Activated T-helper 1 cell treated with anti-CD3 and anti-CD28 coated beads, Interleukin-12 subunit alpha, Interleukin-12 subunit beta, Interleukin-2, Interleukin-4 antibody, amounts not matched to agents 30 ng/mL and 10 ng/mL and 1 ng/mL, durations not matched to agents 14 hours and 24 hours and 36 hours (primary cell): Measurements from ENCODE around the gene INPP5F. TPM values are rescaled to one million over a fixed set of nuclear protein-coding genes. Genes with fewer than 3 reads are reported as not detected.
"Not testable (repeated sequence)": the region's sequence is repeated elsewhere in the genome, so short reads cannot be mapped to it uniquely, and the experiment has no call there.

Source experiments
- DNase-seq: peaks from one replicate; pipeline ENCODE4 v3.0.0; 2021; ENCODE audit warnings: low spot score
- H3K27ac Mint-ChIP-seq: one replicate; pipeline ENCODE4 v1.8.0; 2021; ENCODE audit warnings: mild to moderate bottlenecking, mixed read lengths
- H3K27me3 Mint-ChIP-seq: one replicate; pipeline ENCODE4 v1.8.0; 2022; ENCODE audit warnings: mild to moderate bottlenecking, moderate library complexity, mixed read lengths; ENCODE audit not compliant: insufficient read depth
- H3K36me3 Mint-ChIP-seq: one replicate; pipeline ENCODE4 v1.8.0; 2021; ENCODE audit warnings: low read depth, mixed read lengths
- H3K4me1 Mint-ChIP-seq: one replicate; pipeline ENCODE4 v1.8.0; 2021; ENCODE audit warnings: low read depth, mixed read lengths
- H3K4me3 Mint-ChIP-seq: one replicate; pipeline ENCODE4 v1.8.0; 2021; ENCODE audit warnings: mild to moderate bottlenecking, moderate library complexity, mixed read lengths
- H3K9me3 Mint-ChIP-seq: one replicate; pipeline ENCODE4 v1.8.0; 2021; ENCODE audit warnings: mixed read lengths
- intact Hi-C: fragments of 100-400 bp; cut with micrococcal nuclease; formaldehyde crosslinking; loops from one replicate; pipeline ENCODE4 v1.15.1; 2024
- total RNA-seq: library from RNA; stranded (reverse); gene quantifications from 2 replicates; pipeline ENCODE4 v1.2.3, GENCODE V29; 2022

Gene INPP5F
- total RNA-seq, 1 donor from 2014 or later = 19.4 TPM

DNA sequence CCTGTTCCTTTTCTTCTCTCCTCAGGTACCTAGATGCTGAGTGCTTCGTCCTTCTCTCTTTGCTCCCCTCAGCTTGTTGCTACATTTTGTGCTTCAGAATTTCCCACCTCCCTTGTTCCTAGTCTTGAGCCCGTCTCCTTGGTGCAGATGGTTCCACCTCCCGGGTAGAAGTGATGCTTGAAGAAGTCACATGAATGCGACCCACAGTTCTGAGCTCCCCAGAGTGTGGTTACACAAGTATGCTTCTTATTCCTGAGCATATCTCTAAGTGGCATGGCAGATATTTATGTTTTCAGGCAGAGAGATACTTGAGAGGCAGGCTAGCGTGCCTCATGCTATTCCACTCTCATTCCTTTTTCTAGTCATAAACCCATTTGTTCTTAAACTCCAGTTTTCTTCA is 34.0 kb downstream of the INPP5F start:
- Mint-ChIP-seq H3K27me3 (no peaks in the 10 kb centered on the region), H3K27ac (no peak overlapping the region), H3K4me1 (peaks cover 6% of the 10 kb centered on the region), H3K4me3 (no peak overlapping the region), H3K36me3 (no peaks in the 10 kb centered on the region), H3K9me3 (no peaks in the 10 kb centered on the region)
- DNase-seq = no peak
- intact Hi-C loops = no loop called here

DNA sequence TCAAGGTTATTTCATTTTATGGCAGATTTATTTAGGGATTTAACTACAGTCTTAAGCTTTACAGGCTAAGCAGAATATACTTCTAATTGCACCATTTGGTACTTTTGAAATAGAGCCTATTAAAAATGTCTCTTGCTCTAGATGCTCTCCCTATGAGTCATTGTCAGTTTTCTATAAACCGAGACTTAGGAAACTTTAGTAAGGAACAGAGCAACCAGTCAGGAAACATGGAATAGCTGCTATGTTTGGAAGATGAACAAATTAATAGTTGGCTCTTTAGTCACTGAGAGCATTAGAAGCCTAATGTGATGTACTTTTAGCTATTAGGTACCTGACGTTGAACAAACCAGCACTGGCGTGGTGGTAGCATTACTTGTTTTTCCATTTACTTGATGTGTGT is 35.3 kb downstream of the INPP5F start:
- H3K27me3 Mint-ChIP-seq = no peaks in the 10 kb centered on the region
- H3K36me3 Mint-ChIP-seq = no peaks in the 10 kb centered on the region
- H3K9me3 Mint-ChIP-seq = no peaks in the 10 kb centered on the region
- no peak overlapping the region for H3K27ac Mint-ChIP-seq
- intact Hi-C loops = no loop called here
- peaks cover 6% of the 10 kb centered on the region for H3K4me1 Mint-ChIP-seq
- H3K4me3 Mint-ChIP-seq = no peak overlapping the region
- DNase-seq = no peak

DNA sequence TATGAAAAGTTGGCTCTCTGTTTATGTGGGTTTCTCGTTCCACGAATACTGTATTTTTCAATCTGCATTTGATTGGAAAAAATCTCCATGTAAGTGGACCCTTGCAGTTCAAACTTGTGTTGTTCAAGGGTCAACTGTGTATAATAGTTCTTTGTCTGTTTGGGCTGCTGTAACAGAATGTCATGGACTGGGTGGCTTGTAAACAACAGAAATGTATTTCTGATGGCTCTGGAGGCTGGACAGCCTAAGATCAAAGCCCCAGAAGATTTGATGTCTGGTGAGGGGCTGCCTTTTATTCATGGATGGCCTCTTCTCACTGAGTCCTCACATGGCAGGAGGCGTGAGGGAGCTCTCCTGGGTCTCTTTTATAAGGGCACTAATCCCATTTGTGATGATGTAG is 36.2 kb downstream of the INPP5F start:
- Mint-ChIP-seq H3K9me3 (no peaks in the 10 kb centered on the region), H3K4me3 (no peak overlapping the region), H3K27ac (no peak overlapping the region), H3K4me1 (peaks cover 6% of the 10 kb centered on the region), H3K36me3 (no peaks in the 10 kb centered on the region), H3K27me3 (no peaks in the 10 kb centered on the region)
- intact Hi-C loops = no loop called here
- no peak for DNase-seq

DNA sequence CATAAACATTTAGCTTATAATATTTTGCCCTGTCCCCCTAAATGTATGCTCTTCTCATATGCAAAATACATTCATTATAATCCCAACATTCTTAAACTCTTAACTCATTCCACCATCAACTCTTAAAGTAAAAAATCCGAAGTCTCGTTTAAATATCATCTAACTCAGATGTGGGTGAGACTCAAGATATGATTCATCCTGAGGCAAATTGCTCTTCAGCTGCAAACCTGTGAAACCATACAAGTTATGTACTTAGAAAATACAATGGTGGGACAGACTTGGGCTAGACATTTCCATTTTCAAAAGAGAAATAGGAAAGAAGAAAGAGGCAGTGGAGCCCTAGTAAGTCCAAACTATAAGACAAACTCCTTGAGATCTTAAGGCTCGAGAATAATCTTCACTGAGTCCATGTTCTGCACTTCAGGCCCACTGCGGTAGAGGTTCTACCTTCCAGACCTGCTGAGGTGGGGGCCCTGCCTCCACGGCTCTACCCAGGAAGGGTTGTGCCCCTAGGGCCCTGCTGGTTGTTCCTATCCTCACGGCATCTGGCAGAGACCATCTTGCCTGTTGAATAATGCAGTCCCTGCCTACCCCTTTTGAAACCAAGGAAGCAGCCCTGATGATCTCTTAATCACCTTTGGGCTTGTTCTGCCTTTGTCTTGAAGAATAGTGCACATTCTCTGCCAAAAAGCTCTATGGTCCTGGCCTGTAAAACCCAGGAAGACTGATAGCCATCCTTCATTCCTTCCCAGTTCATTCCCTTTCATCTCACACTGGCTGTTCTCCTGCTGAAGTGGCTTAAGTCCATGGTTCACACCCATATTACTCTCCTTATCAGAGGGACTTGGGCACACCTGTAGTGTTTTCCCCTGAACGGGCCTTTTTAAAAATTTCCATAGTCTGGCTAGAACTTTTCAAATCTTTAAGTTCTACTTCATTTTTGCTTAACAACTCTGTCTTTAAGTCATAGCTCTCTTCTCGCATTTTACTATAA is 37.3 kb downstream of the INPP5F start:
- no peak overlapping the region for H3K4me3 Mint-ChIP-seq
- H3K27ac Mint-ChIP-seq = no peak overlapping the region
- no peaks in the 10 kb centered on the region for H3K36me3 Mint-ChIP-seq
- peaks cover 6% of the 10 kb centered on the region for H3K4me1 Mint-ChIP-seq
- intact Hi-C loops = no loop called here
- H3K27me3 Mint-ChIP-seq = no peaks in the 10 kb centered on the region
- no peaks in the 10 kb centered on the region for H3K9me3 Mint-ChIP-seq
- DNase-seq = no peak

DNA sequence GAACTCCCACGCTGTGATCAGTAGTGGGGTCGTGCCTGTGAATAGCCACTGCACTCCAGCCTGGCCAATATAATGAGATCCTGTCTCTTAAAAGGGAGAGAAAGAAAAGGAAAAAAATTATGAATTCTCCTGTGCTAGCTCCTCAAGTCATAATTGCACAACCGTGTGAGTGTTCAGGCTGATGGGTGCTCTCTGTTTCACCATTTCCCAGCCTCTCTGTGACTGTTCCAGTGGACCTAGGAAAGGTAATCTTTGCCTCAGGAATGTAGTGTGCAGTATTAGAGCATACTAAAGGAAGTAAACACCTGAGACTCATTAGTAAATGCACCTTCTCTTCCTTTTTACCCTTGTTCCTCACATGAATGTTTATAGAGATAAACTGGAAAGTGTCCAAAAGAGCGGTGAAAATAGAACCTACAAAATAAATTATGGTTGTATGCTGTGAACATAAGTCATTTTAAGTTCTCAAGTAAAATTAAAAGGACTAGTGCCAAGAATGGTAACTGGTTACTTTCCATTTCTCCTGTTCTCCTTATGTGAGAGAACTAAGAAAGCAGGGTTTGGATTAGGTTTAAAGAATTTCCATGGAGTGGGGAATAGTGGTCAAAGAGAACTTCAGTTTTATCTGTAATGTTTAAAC is 42.7 kb downstream of the INPP5F start:
- Mint-ChIP-seq H3K9me3 (no peaks in the 10 kb centered on the region), H3K27me3 (no peaks in the 10 kb centered on the region), H3K4me1 (no peaks in the 10 kb centered on the region), H3K36me3 (no peaks in the 10 kb centered on the region), H3K4me3 (no peak overlapping the region), H3K27ac (no peak overlapping the region)
- intact Hi-C loops = loop anchor here (5.0 kb wide), 1 partner anchor 34 kb away; no protein-coding TSS in a partner anchor
- no peak for DNase-seq

DNA sequence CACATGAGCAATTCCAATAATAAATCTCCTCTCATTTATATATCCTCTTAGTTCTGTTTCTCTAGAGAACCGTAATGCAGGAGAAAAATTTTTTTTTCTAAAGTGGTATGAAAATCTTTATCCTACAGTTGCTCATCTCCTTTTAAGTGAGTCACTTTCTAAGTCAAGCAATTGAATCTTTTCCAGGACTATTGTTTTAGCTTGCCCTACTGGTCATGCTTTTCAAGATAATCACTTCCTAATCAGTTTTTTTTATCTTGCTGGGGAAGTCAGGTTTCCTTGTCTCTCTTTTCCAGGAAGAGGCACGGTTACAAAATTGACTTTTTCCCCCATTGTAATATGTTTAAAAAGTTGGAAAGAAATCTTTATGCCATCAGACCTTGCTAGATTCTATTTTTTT is 44.0 kb downstream of the INPP5F start:
- intact Hi-C loops = loop anchor here (5.0 kb wide), 1 partner anchor 32 kb away; no protein-coding TSS in a partner anchor
- no peak overlapping the region for H3K4me3 Mint-ChIP-seq
- H3K27me3 Mint-ChIP-seq = no peaks in the 10 kb centered on the region
- no peaks in the 10 kb centered on the region for H3K4me1 Mint-ChIP-seq
- no peak overlapping the region for H3K27ac Mint-ChIP-seq
- no peak for DNase-seq
- H3K36me3 Mint-ChIP-seq = no peaks in the 10 kb centered on the region
- no peaks in the 10 kb centered on the region for H3K9me3 Mint-ChIP-seq

DNA sequence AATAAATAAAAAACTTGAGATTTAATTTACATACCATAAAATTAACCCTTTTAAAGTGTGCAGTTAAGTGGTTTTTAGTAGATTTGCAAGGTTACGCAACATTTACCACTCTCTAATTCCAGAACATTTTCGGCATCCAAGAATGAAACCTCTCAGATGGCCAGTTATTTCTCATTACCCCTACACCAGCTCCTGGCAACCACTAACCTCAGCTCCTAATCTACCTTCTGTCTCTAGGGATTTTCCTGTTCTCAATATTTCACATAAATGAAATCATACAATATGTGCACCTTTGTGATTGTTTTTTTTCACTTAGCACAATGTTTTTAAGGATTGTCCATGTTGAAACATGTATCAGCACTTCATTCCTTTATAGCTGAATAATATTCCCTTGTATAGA is 45.1 kb downstream of the INPP5F start:
- Mint-ChIP-seq H3K9me3 (no peaks in the 10 kb centered on the region), H3K4me3 (no peak overlapping the region), H3K27ac (no peak overlapping the region), H3K4me1 (peaks cover 8% of the 10 kb centered on the region), H3K27me3 (no peaks in the 10 kb centered on the region), H3K36me3 (peaks cover 2% of the 10 kb centered on the region)
- intact Hi-C loops = no loop called here
- DNase-seq = no peak

DNA sequence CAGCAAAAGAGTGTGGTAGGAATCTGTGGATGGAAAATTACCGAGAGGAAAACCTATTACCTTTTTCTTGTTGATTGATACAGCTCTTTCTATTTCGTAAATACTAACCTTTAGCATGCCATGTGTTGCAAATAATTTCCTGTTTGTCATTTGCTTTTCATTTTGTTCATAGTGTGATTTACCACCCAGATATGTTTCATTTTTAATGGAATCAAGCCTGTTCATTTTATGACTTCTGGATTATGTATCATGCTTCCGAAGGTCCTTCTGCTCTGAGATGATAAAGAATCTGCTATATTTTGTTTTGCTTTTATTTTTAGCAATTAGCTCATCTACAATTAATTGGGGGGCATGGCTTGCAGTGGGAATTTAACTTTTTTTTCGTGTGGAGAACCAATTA is 46.5 kb downstream of the INPP5F start:
- no peak overlapping the region for H3K27ac Mint-ChIP-seq
- DNase-seq = no peak
- intact Hi-C loops = no loop called here
- no peak overlapping the region for H3K4me3 Mint-ChIP-seq
- H3K9me3 Mint-ChIP-seq = no peaks in the 10 kb centered on the region
- peaks cover 8% of the 10 kb centered on the region for H3K4me1 Mint-ChIP-seq
- H3K27me3 Mint-ChIP-seq = no peaks in the 10 kb centered on the region
- peaks cover 2% of the 10 kb centered on the region for H3K36me3 Mint-ChIP-seq

DNA sequence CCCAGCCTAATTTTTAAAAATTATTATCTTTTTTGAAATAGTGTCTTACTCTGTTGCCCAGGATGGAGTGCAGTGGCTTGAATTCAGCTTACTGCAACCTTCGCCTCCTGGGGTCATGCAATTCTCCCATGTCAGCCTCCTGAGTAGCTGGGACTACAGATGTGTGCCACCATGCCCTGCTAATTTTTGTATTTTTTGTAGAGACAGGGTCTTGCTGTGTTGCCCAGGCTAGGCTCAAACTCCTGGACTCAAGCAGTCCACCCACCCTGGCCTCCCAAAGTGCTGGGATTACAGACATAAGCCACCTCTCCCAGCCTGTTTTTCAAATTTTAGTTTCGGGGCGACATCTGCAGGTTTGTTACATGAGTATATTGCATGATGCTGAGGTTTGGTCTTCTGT is 47.2 kb downstream of the INPP5F start:
- H3K4me3 Mint-ChIP-seq, H3K9me3 Mint-ChIP-seq, H3K27me3 Mint-ChIP-seq, H3K36me3 Mint-ChIP-seq, H3K27ac Mint-ChIP-seq, DNase-seq, intact Hi-C loops, H3K4me1 Mint-ChIP-seq: not testable (repeated sequence)

DNA sequence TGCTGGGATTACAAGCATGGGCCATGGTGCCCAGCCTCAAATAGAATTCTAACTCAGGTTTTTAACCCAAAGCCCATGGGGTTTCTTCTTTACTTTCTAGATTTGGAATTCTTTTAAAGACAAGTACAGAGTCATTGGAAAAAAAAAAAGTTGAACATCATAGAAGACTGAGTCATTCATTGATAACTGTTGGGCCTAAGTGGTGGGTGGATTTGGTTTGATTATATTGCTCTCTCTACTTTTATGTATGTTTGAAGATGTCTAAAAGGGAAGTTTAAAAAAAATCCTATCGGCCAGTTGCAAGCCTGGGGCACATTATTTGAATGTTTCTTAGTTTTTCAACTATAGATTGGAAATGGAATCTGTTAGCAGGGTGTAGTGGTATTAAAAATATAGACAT is 49.7 kb downstream of the INPP5F start:
- no peak for DNase-seq
- peaks cover 8% of the 10 kb centered on the region for H3K4me1 Mint-ChIP-seq
- no peaks in the 10 kb centered on the region for H3K27me3 Mint-ChIP-seq
- intact Hi-C loops = no loop called here
- H3K9me3 Mint-ChIP-seq = no peaks in the 10 kb centered on the region
- H3K36me3 Mint-ChIP-seq = peaks cover 2% of the 10 kb centered on the region
- no peak overlapping the region for H3K27ac Mint-ChIP-seq
- no peak overlapping the region for H3K4me3 Mint-ChIP-seq

DNA sequence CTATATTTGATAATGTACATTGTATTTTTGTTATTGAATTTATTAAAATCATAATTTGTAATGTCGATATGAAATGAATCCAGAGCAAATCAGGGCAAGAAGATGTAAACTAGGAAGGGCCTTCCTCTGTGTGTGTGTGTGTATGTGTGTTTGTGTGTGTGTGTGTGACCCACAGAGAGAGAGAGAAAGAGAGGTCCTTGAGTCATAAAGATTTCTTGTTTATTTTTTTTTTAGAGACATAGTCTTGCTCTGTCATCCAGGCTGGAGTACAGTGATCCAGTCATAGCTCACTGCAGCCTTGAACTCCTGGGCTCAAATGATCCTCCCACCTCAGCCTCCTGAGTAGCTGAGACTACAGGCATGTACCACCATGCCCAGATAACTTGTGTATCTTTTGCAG is 50.7 kb downstream of the INPP5F start:
- H3K27me3 Mint-ChIP-seq = no peaks in the 10 kb centered on the region
- no peak for DNase-seq
- H3K36me3 Mint-ChIP-seq = peaks cover 2% of the 10 kb centered on the region
- H3K4me1 Mint-ChIP-seq = peaks cover 8% of the 10 kb centered on the region
- H3K4me3 Mint-ChIP-seq = no peak overlapping the region
- no peak overlapping the region for H3K27ac Mint-ChIP-seq
- H3K9me3 Mint-ChIP-seq = no peaks in the 10 kb centered on the region
- intact Hi-C loops = no loop called here

DNA sequence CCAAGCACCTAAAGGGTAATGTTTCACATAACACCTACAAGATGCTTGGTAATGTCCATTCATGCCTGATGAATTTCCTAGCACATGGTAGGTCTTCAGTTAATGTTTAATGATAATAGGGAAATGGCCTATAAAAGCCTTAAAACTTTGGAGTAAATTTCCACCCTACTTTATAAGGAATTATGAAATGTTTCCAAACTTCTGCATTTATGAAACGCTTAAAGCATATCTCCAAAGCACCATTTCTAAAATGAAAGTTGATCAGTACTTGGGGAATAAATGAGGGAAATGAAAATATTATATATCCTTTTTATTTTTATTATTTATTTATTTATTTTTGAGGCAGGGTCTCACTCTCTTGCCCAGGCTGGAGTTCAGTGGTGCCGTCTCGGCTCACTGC is 51.8 kb downstream of the INPP5F start:
- Mint-ChIP-seq H3K36me3 (peaks cover 4% of the 10 kb centered on the region), H3K9me3 (no peaks in the 10 kb centered on the region), H3K4me3 (no peak overlapping the region), H3K27ac (no peak overlapping the region), H3K4me1 (peaks cover 8% of the 10 kb centered on the region), H3K27me3 (no peaks in the 10 kb centered on the region)
- DNase-seq = no peak
- intact Hi-C loops = no loop called here

DNA sequence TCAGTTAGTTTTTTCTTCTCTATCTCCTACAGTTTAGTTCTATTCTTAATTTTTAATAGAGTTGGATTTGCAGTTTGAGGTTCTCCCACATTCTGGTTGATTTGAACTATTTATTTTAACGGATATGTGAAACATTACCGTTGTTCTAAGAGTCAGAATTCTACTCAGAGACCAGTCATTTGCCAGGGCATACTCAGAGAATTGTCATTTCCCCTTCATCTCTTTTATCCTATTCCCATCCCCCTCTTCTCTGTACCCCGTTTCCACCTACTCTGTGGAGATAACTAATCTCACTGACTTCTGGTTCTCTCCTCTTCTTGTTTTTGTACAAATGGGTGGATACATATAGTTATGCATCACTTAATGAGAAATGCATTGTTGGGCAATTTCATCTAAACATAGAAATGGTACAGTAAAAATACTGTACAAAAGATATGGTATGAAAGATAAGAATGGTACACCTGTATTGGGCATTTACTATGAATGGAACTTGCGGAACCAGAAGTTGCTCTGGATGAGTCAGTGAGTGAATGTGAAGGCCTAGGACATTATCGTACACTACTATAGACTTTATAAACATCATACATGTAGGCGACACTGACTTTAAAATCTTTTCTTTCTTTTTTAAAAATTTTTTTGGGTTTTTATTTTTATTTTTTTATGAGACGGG is 53.1 kb downstream of the INPP5F start:
- no peak overlapping the region for H3K4me3 Mint-ChIP-seq
- intact Hi-C loops = no loop called here
- peaks cover 8% of the 10 kb centered on the region for H3K4me1 Mint-ChIP-seq
- DNase-seq = no peak
- peaks cover 4% of the 10 kb centered on the region for H3K36me3 Mint-ChIP-seq
- no peaks in the 10 kb centered on the region for H3K27me3 Mint-ChIP-seq
- no peak overlapping the region for H3K27ac Mint-ChIP-seq
- H3K9me3 Mint-ChIP-seq = no peaks in the 10 kb centered on the region
